Transverse colon (tissue), 4 donors: ENCODE data around the gene UBE2L5.

ENCODE experiments used
- EP300 ChIP-seq: sonication (generic); formaldehyde crosslinking; IDR thresholded peaks from one replicate; pipeline ENCODE4 v1.6.1; 2017; ENCODE audit warnings: antibody characterized with exemption, low read depth
- POLR2A ChIP-seq: fragments of 450-650 bp; IDR thresholded peaks from one replicate; pipeline ENCODE4 v1.6.1; 2016; ENCODE audit warnings: antibody characterized with exemption, mild to moderate bottlenecking, moderate library complexity
- POLR2AphosphoS5 ChIP-seq, 3 donors: sonication (generic); formaldehyde crosslinking; IDR thresholded peaks; one replicate each; pipeline ENCODE4 v1.6.1; 2016; ENCODE audit warnings: antibody characterized with exemption in 3 of 3
- TF ChIP-seq, protein P1 (sequence below), 5 experiments: fragments of 200-600 bp in 3 of 5; fragments of 450-650 bp in 2 of 5; sonication (generic) in 3 of 5; IDR thresholded peaks; 1 replicate in 2 of 5; 2 replicates in 3 of 5; pipeline ENCODE4 v1.5.1; 2016 to 2017; ENCODE audit warnings: antibody characterized with exemption in 5 of 5, inconsistent platforms in 3 of 5, mild to moderate bottlenecking in 2 of 5, moderate library complexity in 1 of 5

DNA sequence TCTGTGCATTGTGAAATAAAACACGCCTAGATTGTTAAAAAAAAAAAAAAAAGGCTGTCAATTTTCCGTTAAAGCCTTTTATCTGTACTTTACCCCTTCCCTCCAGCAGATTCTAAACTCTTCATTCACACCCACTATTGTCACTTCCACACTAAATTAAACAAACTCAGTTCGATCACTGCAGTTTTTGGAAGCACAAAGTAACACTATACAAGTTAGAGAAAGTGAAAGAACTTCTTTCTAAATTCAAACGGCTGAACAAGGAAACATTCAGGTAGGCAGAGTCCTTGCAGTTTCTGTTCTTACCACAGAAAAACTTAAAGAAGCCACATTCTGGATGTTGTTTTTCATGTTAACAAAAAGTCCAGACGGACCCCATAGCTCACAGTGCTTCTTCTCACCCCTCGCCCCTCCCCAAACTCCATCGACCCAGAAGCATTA, 27.5 kb upstream of the UBE2L5 start:
- TF ChIP-seq, protein P1, sequence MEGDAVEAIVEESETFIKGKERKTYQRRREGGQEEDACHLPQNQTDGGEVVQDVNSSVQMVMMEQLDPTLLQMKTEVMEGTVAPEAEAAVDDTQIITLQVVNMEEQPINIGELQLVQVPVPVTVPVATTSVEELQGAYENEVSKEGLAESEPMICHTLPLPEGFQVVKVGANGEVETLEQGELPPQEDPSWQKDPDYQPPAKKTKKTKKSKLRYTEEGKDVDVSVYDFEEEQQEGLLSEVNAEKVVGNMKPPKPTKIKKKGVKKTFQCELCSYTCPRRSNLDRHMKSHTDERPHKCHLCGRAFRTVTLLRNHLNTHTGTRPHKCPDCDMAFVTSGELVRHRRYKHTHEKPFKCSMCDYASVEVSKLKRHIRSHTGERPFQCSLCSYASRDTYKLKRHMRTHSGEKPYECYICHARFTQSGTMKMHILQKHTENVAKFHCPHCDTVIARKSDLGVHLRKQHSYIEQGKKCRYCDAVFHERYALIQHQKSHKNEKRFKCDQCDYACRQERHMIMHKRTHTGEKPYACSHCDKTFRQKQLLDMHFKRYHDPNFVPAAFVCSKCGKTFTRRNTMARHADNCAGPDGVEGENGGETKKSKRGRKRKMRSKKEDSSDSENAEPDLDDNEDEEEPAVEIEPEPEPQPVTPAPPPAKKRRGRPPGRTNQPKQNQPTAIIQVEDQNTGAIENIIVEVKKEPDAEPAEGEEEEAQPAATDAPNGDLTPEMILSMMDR (IDR thresholded peaks at IDR 0.05), result peak in 2 of 5 experiments; percentile 44 to 45
- TF ChIP-seq POLR2A (no peak), POLR2AphosphoS5 (IDR thresholded peaks at IDR 0.05) (peak in 1 of 3 donors; percentile 15), EP300 (no peak)
